Vagina (tissue), 2 donors: ENCODE measurements around the gene AP4B1.

Experiments
- CTCF ChIP-seq, 3 experiments: fragments of 450-650 bp in 2 of 3; fragments of 200-600 bp in 1 of 3; sonication (generic) in 1 of 3; IDR thresholded peaks; one replicate each; pipeline ENCODE4 v1.5.1; 2017 to 2019; ENCODE audit warnings: antibody characterized with exemption in 3 of 3, mild to moderate bottlenecking in 2 of 3, moderate library complexity in 2 of 3
- POLR2A ChIP-seq, 2 donors: fragments of 450-650 bp; IDR thresholded peaks; one replicate each; pipeline ENCODE4 v1.6.1; 2017; ENCODE audit warnings: antibody characterized with exemption in 2 of 2, mild to moderate bottlenecking in 2 of 2, moderate library complexity in 2 of 2

DNA sequence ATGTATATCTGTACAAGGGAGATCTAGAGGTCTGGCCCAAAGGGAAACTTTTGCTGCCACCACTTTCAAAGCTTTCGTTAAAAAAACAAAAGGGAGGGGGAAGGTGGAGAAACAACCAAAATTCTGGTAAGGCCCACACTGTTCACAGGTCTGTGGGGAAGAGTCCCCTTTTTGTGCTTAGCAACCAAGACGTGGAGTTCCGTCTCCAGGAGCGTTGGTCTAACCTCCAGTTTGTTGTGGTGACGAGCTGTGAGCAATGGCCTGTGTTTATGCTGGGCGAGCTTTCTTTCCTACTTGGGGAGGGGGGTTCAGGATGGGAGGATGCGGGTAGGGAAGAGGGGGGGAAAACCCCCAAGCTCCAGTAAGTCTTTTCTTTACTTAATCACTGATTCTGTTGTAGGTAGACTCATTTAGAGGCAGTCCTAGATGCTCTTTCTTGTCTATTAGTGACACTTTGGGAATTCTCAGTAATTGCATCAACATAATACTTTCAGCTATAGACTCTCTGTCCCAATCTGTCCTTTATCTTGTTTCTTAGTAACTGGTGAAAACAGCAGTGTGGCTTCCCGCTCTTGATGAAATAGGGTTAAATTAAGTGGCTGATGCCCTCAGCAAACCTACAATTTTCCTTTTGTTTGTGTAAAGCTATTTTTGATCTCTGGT, 26.0 kb upstream of the AP4B1 start:
- TF ChIP-seq CTCF (IDR thresholded peaks at IDR 0.05) (no peak), POLR2A (IDR thresholded peaks at IDR 0.05) (no peak)
